Activated naive CD4-positive, alpha-beta T cell treated with Interleukin-2 at 50 U/mL for 16 hours (primary cell): ENCODE data around the gene STXBP3.
"Not testable (repeated sequence)": the region's sequence is repeated elsewhere in the genome, so short reads cannot be mapped to it uniquely, and the experiment has no call there.

Experiments used
- DNase-seq: peaks from one replicate; pipeline ENCODE4 v3.0.0-alpha.2; 2020

The STXBP3 gene

GRCh38 chr1:108746382-108747170 is at the start of gene STXBP3:
STXBP3 (plus strand) TSS chr1:108746674; CDS start chr1:108746738, 64 bp downstream.
- DNase-seq: peak; percentile 100

- no peak for DNase-seq
Measured at GRCh38 chr1:108699375-108700332, 46.8 kb upstream of the STXBP3 start.

- DNase-seq: no peak
Measured at GRCh38 chr1:108701176-108701849, 45.2 kb upstream of the STXBP3 start.

GRCh38 chr1:108702109-108702508 is 44.4 kb upstream of the STXBP3 start:
- not testable (repeated sequence) for DNase-seq

- peak; percentile 24 for DNase-seq
Measured at GRCh38 chr1:108703939-108704338, 42.5 kb upstream of the STXBP3 start.

- DNase-seq: no peak
Measured at GRCh38 chr1:108704496-108704895, 42.0 kb upstream of the STXBP3 start.

- no peak for DNase-seq
Measured at GRCh38 chr1:108706643-108707042, 39.8 kb upstream of the STXBP3 start.

- peak; percentile 71 for DNase-seq
Measured at GRCh38 chr1:108708691-108709660, 37.5 kb upstream of the STXBP3 start.

- DNase-seq: no peak
Measured at GRCh38 chr1:108712606-108713150, 33.8 kb upstream of the STXBP3 start, which contains the start of gene FNDC7. FNDC7 (plus strand) TSS chr1:108712908; CDS start chr1:108712934, 26 bp downstream.

- DNase-seq: no peak
Measured at GRCh38 chr1:108715932-108716331, 30.5 kb upstream of the STXBP3 start.

GRCh38 chr1:108716437-108717230 is 29.8 kb upstream of the STXBP3 start:
- no peak for DNase-seq

GRCh38 chr1:108717774-108718316 is 28.6 kb upstream of the STXBP3 start:
- no peak for DNase-seq

GRCh38 chr1:108718927-108719655 is 27.4 kb upstream of the STXBP3 start:
- no peak for DNase-seq

- DNase-seq: no peak
Measured at GRCh38 chr1:108719656-108720435, 26.6 kb upstream of the STXBP3 start.

- no peak for DNase-seq
Measured at GRCh38 chr1:108722292-108722691, 24.2 kb upstream of the STXBP3 start.

- no peak for DNase-seq
Measured at GRCh38 chr1:108725906-108726305, 20.6 kb upstream of the STXBP3 start.

- no peak for DNase-seq
Measured at GRCh38 chr1:108728327-108728923, 18.0 kb upstream of the STXBP3 start.

GRCh38 chr1:108729481-108729880 is 17.0 kb upstream of the STXBP3 start:
- no peak for DNase-seq
